KBM-7 (cell line): ENCODE measurements around the gene MAP1LC3C.

Source experiments
- DNase-seq: peaks from one replicate; pipeline ENCODE4 v3.0.0-alpha.2; 2015
- in situ Hi-C: fragments of 300-500 bp; cut with MboI; formaldehyde crosslinking; loops from 2 replicates; pipeline ENCODE4 v1.14.3; 2020; ENCODE audit warnings: low sequenced_read_pairs, low pct_unique_long_range_greater_than_20kb, mixed read lengths

Gene MAP1LC3C

DNA sequence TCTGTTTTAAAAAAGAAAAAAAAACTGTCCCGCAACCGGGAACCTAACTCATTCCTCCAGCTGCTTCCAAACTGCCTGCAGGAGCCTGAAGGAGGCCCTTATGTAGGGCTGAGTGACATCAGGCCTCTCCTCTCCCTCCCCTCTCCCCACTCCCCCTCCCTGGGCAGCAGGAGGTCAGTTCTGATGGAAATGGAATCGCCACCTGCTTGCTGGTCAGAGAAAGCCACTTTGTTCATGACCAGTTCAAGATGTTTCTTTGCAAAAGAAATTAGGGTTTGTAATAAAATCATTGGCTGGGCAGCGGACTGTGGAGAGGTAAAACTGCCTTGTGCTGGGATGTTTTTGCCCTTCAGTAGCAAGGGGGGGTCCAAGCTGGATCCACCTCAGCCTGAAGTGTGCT is at the start of gene MAP1LC3C:
TSS of gene MAP1LC3C (minus strand) at position 73 of the 400 bp plus-strand sequence. CDS start 90 bp downstream, outside the sequence.
- in situ Hi-C loops: no loop called here
- no peak for DNase-seq

DNA sequence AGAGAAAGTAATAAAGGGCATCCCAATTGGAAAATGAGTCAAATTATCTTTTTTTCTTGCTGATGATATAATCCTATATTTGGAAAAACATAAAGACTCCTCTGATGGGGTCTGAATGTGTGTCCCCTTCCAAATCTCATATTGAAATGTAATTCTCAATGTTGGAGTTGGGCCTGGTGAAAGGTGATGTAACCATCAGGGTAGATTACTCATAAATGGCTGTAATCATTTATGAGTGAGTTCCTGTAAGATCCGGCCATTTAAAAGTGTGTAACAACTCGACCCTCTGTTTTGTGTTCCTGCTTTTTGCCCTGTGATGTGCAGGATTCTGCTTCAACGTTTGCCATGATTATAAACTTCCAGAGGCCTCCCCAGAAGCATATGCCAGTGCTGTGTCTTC is 44.3 kb upstream of the MAP1LC3C start:
- in situ Hi-C loops: no loop called here
- no peak for DNase-seq

DNA sequence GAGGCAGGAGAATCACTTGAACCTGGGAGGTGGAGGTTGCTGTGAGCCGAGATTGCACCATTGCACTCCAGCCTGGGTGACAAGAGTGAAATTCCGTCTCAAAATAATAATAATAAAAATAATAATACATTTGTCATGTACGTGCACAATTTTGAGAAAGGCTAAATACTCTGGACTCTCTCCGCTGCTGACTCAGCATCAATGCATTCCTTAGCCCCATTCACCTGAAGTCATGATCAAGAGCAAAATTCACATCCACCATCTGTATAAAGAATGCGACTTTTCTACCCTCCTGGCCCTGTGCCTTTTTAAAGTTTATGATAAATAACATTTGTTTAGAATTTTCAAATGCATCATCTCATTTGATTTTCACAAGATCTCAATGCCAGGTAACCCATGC is 35.5 kb upstream of the MAP1LC3C start:
- in situ Hi-C loops: no loop called here
- no peak for DNase-seq

DNA sequence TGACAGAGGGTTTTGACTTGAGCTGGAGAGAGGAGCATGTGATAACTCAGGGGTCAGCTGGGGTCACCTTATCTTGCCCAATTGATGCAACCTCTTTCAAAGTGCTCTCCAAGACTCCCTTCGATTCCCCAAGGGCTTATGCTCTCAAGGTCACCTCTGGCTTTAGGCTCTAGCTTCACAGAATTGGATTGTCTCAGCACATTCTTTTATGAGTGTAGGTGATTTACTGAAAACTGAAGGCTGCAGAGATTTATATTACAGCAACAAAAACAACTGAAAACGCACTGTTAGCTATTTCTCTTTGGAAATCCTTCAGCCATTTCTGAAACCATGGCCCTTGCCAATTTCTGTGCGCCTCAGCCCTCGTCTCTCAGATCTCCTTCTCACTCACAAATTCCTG is 34.5 kb upstream of the MAP1LC3C start:
- DNase-seq: no peak
- in situ Hi-C loops: no loop called here

GRCh38 chr1:242030071-242030470 is 31.2 kb upstream of the MAP1LC3C start:
- in situ Hi-C loops: no loop called here
- DNase-seq: no peak

DNA sequence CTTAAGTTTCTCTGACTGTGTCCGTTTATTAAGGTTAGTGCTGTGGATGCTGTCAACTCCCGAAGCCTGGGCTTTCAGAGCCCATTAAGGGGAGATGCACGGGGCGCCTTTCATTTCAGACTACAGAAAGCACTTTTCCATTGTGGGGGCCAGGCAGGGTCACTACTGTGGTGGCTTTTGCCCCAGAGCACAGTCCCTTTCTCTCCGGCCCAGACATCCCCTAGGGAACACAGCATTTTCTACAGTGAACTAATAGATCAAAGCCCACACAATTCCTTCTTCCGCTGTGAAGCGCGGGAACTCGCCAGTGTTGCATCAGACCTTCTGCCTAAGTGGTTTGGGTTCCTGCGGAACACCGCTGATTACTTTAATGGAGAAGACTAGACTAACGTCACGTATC is 26.8 kb upstream of the MAP1LC3C start:
- in situ Hi-C loops: no loop called here
- no peak for DNase-seq

DNA sequence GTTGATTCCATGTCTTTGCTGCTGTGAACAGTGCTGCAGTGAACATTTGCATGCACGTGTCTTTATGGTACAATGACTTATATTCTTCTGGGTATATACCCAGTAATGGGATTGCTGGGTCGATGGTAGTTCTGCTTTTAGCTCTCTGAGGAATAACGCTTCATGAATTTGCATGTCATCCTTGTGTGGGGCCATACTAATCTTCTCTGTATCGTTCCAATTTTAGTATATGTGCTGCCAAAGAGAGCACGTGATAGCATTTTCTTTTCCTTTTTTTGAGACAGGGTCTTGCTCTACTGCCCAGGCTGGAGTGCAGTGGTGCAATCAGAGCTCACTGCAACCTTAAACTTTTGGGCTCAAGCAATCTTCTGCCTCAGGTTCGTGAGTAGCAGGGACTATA is 24.9 kb upstream of the MAP1LC3C start:
- DNase-seq: no peak
- in situ Hi-C loops: no loop called here

DNA sequence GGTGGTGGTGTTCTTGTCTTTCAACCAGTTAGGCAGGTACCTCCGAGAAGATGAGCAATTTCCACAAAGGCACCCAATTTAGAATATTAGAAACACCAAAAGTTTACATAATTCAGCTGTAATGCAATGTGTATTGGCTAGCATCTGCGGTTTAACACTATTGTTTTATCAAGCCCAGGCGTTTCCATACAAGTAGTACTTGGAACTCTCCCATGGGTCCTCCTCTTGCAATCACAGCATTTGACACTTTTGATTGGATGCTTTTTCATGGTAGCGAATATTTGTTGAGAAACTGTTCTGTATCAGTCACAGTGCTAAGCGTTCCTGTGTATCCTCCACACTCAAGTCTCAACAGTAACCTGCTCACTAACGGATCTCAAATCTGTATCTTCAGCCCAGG is 20.1 kb upstream of the MAP1LC3C start:
- DNase-seq: no peak
- in situ Hi-C loops: no loop called here

DNA sequence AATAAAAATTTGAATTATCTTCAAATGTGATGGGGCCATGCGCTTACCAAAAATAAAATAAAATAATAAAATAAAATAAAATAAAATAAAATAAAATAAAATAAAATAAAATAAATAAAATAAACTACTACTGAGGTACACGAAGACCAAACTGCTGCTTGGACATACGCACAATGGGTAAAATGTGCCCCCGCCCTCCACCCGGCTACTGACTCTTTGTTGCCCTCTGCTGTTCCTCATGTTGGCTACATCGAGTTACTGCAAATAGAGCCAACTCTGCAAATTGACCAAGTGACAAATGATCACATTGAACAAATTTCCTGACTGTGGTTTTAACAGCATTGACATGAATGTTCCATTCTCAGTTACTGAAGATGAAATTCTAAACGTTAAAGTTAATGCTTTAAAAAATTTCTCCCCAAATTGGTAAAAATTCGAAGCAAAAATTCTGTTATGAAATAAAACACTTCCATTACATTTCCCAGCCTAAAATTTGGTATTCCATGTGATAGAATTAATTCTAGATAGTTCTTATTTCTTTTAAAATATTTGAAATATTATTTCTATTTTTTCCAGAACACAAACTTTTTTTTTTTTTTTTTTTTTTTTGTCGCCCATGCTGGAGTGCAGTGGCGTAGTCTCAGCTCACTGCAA is 18.8 kb upstream of the MAP1LC3C start:
- in situ Hi-C loops: no loop called here
- peak; percentile 60 for DNase-seq

DNA sequence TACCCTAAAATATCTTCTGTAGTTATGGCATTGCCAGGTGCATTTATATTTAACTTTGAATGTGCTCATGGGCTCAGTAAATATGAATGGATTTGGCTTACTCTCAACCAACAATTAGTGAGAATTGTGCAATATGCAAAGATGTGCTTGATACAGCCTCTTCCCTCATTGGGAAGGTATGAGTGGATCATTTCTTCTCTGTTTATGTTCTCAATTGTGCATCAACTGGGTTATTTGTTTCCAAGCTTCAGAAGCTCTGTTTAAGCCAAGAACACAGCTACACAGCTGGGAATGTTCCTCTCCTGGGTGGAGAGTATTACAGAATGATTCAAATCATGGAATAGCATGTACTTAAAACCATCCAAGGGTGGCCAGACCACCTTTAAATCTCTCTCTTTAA is 17.6 kb upstream of the MAP1LC3C start:
- DNase-seq: no peak
- in situ Hi-C loops: no loop called here

- no peak for DNase-seq
- in situ Hi-C loops: no loop called here
These were observed 13.2 kb upstream of the MAP1LC3C start for GRCh38 chr1:242011894-242012660.

DNA sequence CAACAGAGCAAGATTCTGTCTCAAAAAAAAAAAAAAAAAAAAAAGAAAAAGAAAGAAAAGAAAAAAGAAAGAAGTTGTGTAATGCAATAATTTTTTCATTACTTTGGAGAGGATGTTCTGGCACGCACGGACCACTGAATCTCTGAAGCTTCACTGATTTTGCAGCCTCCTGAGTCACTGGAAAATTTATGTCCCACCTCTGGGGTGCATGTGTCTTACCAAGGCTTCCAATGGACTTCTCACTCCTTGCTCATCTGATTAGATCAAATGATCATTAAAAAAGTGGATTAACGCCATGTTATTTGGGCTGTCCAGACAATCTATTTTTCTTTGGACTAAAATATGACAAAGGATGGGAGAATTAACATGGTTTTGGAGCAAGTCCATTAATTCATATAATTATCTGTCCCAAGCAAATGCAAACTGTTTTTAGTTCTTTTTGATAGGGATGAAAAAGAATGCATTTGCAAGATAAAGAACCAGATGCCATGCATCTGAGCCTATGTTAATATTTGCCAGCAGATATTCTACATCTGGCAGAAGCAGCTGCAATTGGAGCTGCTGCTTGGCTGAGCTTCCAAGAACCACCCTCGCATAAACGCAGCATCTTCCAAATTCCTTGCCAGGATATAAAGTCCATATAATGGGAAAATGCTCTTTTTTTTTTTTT is 10.1 kb upstream of the MAP1LC3C start:
- DNase-seq: no peak
- in situ Hi-C loops: loop anchor here (10.0 kb wide), 1 partner anchor 114 kb away; no protein-coding TSS in a partner anchor

GRCh38 chr1:242006976-242007375 is 8.1 kb upstream of the MAP1LC3C start:
- in situ Hi-C loops: loop anchor here (10.0 kb wide), 1 partner anchor 112 kb away; no protein-coding TSS in a partner anchor
- DNase-seq: no peak

- DNase-seq: no peak
- in situ Hi-C loops: loop anchor here (10.0 kb wide), 1 partner anchor 111 kb away; no protein-coding TSS in a partner anchor
These were observed 7.1 kb upstream of the MAP1LC3C start for GRCh38 chr1:242005866-242006535.

- in situ Hi-C loops: loop anchor here (10.0 kb wide), 1 partner anchor 110 kb away; no protein-coding TSS in a partner anchor
- no peak for DNase-seq
These were observed 6.0 kb upstream of the MAP1LC3C start for GRCh38 chr1:242004751-242005495.

GRCh38 chr1:242002510-242002909 is 3.6 kb upstream of the MAP1LC3C start:
- in situ Hi-C loops: loop anchor here (10.0 kb wide), 1 partner anchor 108 kb away; no protein-coding TSS in a partner anchor
- no peak for DNase-seq

GRCh38 chr1:242002072-242002471 is 3.2 kb upstream of the MAP1LC3C start:
- no peak for DNase-seq
- in situ Hi-C loops: loop anchor here (10.0 kb wide), 1 partner anchor 107 kb away; no protein-coding TSS in a partner anchor

DNA sequence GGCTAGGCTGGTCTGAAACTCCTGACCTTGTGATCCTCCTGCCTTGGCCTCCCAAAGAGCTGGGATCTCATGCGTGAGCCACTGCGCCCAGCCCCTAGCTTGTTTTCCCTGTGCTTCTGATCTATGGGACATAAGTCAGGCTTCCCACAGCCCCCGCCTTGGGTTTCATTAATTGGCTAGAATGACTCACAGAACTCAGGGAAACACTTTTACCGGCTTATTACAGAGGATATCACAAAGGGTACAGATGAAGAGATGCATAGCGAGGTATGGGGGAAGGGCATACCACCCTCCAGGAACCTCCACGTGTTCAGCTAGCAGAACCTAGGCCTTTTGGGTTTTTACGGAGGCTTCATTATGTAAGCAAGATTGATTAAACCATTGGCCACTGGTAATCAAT is 1.5 kb upstream of the MAP1LC3C start:
- DNase-seq: no peak
- in situ Hi-C loops: loop anchor here (10.0 kb wide), 1 partner anchor 106 kb away; no protein-coding TSS in a partner anchor
